NCI-H2196 (cell line): Measurements from ENCODE around the gene SATB2.

ENCODE experiments used
- DNase-seq: peaks from one replicate; lab custom pipeline; 2025; ENCODE audit not compliant: unreplicated experiment; lab: John Stamatoyannopoulos, UW

Gene SATB2

GRCh38 chr2:199261239-199261638 is 196.5 kb downstream of the SATB2 start:
- no peak for DNase-seq

- DNase-seq = no peak
These were observed 198.1 kb downstream of the SATB2 start for GRCh38 chr2:199259671-199260070.

- DNase-seq = no peak
These were observed 199.4 kb downstream of the SATB2 start for GRCh38 chr2:199258291-199258690.

- no peak for DNase-seq
These were observed 200.2 kb downstream of the SATB2 start for GRCh38 chr2:199257261-199258224.

- DNase-seq = no peak
These were observed 227.6 kb downstream of the SATB2 start for GRCh38 chr2:199230091-199230490.

- DNase-seq = no peak
These were observed 228.6 kb downstream of the SATB2 start for GRCh38 chr2:199228887-199229819.

GRCh38 chr2:199223791-199224190 is 233.9 kb downstream of the SATB2 start:
- DNase-seq = no peak

GRCh38 chr2:199220920-199221319 is 236.8 kb downstream of the SATB2 start:
- DNase-seq = no peak

GRCh38 chr2:199219551-199219950 is 238.2 kb downstream of the SATB2 start:
- no peak for DNase-seq
